GM19023 (cell line): ENCODE data around the gene CHD3.
"Not testable (repeated sequence)": the region's sequence is repeated elsewhere in the genome, so short reads cannot be mapped to it uniquely, and the experiment has no call there.

Experiments
- ATAC-seq: cut with Tn5 transposase; IDR thresholded peaks from one replicate; pipeline ENCODE4 v1.9.1; 2021; ENCODE audit warnings: mild to moderate bottlenecking, moderate library complexity; ENCODE audit not compliant: unreplicated experiment

The CHD3 gene

DNA sequence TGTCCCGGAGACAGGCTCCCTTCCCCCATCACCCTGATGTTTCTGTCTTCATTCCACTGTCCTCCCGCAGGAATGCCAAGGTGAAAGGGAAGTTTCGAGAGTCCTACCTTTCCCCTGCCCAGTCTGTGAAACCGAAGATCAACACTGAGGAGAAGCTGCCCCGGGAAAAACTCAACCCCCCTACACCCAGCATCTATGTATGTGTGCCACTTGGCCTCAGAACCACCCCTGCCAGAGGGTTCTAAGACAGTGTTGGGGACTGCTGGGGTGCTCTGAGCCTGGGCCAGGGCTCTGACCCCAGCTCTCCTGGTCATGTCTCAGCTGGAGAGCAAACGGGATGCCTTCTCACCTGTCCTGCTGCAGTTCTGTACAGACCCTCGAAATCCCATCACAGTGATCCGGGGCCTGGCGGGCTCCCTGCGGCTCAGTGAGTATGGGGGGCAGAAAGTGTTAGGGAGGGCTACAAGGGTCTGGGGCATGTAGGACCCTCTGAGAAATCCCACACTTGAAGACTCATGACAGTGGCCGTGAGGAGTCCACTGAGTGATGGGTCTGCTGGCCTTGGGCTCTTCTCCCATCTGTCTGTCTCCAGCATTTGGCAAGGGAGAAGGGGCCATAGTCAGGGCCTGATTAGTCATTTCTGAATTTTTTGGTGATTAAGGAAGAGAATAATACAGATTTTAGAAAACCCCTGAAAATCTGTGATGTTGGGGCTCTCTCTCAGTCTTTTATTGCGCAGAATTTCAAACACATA, 38.7 kb upstream of the CHD3 start:
- ATAC-seq: no peak

DNA sequence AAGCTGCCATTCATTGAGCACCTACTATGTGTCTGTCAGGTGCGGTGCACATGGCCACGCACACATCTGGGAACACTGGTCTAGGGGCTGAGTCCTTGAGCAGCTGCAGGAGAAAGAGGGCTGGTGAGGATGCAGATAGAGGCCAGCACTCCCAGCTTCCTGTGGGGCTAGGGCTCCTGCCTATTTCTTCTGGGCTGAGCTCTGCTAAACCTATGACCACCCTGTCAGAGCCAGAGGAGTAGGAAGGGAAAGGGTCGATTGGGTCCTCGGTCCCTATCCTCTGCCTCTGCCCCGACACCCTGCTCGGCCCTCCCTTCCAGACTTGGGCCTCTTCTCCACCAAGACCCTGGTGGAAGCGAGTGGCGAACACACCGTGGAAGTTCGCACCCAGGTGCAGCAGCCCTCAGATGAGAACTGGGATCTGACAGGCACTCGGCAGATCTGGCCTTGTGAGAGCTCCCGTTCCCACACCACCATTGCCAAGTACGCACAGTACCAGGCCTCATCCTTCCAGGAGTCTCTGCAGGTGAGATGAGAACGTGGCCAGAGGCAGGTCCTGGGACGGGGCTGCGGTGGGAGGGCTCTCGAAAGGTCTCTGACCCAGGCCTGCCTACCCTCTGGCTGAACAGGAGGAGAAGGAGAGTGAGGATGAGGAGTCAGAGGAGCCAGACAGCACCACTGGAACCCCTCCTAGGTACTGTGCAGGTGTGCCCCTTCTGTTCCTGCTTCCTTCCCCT, 37.7 kb upstream of the CHD3 start:
- ATAC-seq: no peak

DNA sequence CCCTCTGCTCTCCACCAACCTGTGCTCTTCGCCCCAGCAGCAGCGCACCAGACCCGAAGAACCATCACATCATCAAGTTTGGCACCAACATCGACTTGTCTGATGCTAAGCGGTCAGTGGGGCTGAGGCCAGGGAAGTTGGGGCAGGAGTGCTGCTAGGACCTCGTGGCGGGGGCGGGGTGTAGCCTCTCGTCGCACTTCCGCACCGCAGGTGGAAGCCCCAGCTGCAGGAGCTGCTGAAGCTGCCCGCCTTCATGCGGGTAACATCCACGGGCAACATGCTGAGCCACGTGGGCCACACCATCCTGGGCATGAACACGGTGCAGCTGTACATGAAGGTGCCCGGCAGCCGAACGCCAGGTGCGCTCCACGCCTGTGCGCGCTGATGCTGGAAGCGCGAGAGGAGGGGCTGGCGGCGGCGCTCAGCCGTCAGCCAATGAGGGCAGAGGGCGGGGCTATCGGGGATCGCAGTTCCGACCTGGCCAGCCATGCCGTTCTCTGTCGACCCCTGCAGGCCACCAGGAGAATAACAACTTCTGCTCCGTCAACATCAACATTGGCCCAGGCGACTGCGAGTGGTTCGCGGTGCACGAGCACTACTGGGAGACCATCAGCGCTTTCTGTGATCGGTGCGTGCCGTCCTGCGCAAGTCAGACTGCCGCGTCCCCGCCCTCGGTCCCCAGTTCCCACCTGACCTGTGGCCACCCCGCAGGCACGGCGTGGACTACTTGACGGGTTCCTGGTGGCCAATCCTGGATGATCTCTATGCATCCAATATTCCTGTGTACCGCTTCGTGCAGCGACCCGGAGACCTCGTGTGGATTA, 36.9 kb upstream of the CHD3 start:
- ATAC-seq: peak; percentile 84

DNA sequence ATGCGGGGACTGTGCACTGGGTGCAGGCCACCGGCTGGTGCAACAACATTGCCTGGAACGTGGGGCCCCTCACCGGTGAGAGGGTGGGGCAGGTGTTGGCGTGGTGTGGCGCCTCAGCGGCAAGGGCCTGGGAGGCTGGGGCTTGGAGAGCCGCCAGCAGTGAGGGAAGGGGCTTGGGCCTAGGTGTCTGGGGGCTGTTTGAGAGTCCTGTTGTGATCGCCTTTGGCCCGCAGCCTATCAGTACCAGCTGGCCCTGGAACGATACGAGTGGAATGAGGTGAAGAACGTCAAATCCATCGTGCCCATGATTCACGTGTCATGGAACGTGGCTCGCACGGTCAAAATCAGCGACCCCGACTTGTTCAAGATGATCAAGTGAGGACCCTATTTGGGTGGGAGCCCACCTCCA, 36.3 kb upstream of the CHD3 start:
- ATAC-seq: no peak

DNA sequence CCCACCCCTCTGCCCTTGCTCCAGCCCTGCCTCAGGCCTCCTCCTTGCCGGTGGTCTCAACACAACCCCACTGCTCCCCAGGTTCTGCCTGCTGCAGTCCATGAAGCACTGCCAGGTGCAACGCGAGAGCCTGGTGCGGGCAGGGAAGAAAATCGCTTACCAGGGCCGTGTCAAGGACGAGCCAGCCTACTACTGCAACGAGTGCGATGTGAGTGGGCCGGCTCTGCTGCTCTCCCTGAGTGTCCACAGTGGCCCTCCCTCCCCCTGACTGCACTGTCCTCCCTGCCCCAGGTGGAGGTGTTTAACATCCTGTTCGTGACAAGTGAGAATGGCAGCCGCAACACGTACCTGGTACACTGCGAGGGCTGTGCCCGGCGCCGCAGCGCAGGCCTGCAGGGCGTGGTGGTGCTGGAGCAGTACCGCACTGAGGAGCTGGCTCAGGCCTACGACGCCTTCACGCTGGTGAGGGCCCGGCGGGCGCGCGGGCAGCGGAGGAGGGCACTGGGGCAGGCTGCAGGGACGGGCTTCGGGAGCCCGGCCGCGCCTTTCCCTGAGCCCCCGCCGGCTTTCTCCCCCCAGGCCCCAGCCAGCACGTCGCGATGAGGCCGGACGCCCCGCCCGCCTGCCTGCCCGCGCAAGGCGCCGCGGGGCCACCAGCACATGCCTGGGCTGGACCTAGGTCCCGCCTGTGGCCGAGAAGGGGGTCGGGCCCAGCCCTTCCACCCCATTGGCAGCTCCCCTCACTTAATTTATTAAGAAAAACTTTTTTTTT, 35.5 kb upstream of the CHD3 start:
- no peak for ATAC-seq

DNA sequence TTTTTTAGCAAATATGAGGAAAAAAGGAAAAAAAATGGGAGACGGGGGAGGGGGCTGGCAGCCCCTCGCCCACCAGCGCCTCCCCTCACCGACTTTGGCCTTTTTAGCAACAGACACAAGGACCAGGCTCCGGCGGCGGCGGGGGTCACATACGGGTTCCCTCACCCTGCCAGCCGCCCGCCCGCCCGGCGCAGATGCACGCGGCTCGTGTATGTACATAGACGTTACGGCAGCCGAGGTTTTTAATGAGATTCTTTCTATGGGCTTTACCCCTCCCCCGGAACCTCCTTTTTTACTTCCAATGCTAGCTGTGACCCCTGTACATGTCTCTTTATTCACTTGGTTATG, 34.9 kb upstream of the CHD3 start:
- ATAC-seq: no peak

DNA sequence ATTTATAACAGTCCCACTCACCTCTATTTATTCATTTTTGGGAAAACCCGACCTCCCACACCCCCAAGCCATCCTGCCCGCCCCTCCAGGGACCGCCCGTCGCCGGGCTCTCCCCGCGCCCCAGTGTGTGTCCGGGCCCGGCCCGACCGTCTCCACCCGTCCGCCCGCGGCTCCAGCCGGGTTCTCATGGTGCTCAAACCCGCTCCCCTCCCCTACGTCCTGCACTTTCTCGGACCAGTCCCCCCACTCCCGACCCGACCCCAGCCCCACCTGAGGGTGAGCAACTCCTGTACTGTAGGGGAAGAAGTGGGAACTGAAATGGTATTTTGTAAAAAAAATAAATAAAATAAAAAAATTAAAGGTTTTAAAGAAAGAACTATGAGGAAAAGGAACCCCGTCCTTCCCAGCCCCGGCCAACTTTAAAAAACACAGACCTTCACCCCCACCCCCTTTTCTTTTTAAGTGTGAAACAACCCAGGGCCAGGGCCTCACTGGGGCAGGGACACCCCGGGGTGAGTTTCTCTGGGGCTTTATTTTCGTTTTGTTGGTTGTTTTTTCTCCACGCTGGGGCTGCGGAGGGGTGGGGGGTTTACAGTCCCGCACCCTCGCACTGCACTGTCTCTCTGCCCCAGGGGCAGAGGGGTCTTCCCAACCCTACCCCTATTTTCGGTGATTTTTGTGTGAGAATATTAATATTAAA, 34.4 kb upstream of the CHD3 start:
- ATAC-seq: no peak

DNA sequence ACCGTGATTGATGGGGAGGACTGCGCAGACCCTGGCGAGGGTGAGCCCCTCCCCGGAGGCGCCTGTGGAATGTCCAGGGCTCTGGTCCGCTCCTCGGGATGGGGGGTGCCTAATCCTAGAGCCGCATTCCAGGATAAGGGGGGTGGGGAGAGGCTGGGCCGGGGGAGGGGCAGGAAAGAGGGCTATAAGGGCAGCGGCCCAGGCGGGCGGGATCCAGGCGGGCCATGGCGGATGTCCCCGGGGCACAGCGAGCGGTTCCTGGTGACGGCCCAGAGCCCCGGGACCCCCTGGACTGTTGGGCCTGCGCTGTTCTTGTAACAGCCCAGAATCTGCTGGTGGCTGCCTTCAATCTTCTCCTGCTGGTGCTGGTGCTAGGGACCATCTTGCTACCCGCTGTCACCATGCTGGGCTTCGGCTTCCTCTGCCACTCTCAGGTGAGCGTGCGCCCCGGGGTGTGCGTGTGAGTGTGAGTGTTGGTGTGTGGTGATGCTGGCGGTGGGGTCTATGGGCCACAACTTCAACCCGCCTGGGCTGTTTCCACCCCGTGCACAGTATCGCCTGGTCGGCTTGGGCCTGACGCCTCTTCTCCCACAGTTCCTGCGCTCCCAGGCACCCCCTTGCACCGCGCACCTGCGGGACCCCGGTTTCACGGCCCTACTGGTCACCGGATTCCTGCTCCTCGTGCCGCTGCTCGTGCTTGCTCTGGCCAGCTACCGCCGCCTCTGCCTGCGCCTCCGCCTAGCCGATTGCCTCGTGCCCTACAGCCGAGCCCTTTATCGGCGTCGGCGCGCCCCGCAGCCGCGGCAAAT, 33.5 kb upstream of the CHD3 start, which contains the start of gene TMEM88:
TMEM88 (plus strand) TSS at position 216 of the 809 bp plus-strand sequence; CDS start at position 225, 9 bp downstream.
- ATAC-seq: no peak

DNA sequence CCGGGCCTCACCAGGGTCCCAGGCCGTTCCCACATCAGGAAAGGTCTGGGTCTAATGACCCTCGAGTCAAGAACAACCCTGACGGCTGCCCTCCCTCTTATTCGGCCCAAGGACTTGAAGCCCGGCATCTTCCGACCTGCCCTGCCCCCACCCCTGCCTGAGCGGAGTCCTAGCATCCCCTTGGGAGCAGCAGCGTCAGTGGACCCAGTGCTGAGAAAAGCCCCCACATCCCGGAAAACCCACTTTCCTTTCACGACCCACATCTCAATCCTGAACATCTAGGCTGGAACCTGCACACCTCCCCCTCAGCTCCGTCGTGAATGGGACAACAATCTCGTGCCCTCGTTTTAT, 33.0 kb upstream of the CHD3 start:
- no peak for ATAC-seq

DNA sequence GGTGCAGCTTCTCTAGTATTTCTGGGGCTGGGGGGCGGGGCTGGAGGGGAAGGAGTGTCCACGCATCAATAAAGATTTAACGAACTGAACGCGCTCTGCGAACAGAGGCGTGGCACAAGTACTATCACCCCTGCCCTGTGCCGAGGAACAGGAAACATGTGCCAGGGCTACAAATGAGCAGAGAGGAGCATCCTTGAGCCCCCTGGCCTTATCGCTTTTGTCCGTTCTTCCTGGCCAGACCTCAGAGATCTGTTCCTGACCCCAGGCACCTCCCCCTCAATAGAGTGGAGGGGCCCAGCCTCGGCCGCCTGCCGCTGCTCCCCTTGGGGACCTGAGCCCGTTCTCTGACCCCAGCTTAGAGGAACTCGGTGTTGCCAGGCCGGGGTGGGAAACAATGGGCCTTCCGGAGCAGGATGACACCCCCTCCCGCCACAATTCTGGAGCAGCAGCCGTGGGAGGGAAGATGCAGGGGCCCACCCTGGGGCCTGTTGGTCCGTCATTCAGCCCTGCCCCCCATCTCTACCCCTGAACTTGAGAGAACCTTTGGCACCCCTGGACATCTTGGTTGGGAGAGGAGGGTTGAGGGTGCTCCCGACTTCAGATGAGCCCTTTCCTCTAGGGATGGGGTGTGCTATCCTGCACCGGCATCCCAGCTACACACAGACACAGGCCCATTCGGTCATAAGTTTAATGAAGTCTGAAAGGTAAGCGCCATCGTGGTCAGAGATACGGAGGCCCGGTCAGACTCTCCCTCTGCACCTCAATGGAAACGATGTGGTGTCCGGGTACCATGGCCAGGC, 32.4 kb upstream of the CHD3 start:
- no peak for ATAC-seq

DNA sequence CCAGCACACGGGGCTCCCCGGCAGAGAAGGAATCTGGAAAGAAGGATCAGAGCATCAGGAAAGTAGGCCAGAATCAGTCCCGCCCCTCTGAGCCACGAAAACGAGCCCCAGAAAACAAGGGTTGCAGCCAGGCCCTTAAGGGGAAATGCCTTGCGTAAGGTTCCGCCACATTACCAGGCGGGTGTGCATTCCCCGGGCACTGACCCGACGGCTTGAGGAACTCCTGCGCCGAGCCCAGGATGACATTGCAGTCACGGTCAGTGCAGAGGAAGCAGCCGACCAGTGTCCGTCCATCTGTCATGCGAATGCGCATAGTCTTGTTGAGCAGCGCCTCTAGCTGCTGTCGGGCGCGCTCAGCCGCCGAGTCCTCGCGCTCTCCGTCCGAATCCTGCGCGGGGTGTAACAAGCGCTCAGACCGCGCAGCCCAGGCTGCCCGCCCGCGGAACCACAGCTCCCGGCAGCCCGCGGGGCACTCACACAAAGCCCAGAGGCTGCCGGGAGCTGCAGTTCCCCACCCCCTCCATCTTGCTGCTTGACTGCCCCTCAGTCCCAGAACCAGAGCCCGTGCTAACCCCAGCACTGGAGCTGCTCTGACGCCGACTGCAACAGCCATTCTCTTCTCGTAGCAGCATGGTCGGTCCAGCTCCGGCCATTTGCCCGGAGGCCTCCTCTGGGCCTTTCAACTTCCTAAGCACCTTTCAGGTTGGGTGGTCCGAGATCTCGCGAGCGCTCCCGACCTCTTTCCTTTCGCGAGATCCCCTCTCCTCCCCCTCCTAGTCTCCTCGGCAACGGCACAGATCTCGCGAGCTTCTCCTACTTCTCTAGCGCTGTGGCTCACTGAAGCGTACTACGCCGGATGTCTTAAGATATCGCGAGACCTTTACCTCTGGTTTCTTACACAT, 31.5 kb upstream of the CHD3 start, which contains the start of gene NAA38:
NAA38 (minus strand) TSS at position 749 of the 902 bp plus-strand sequence; CDS start at position 653, 96 bp downstream.
- ATAC-seq: peak; percentile 79

DNA sequence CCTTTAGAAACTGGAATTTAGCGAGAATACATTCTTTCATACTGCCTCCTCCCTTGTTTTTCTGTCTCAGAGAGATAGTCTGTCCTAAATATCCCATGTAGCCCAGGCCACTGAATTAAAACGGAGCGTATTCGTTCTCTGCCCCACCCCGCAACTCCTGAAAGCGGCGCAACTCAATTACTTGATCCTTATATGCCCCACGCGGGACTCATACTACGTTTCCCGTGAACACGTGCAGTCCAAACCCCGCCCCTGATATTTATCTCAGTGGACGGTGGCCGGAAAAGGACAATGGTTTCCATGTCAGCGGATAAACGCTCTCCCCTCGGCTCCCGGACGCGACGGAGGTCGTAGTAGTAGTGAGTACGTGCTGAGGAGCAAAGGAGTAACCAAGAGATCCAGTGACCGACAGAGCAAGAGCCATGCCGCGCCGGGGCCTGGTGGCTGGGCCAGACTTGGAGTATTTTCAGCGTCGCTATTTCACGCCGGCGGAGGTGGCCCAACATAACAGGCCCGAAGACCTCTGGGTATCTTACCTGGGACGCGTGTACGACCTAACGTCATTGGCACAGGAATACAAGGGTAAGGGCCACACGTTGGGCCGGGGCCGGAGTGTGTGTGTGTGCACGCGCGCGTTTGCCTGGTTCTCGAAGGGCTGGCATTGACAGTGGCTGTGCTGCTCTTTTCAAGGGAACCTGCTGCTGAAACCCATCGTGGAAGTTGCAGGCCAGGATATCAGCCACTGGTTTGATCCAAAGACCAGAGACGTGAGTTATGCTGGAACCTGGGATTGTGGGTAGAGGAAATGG, 30.7 kb upstream of the CHD3 start, which contains the start of gene CYB5D1:
CYB5D1 (plus strand) TSS at position 291 of the 809 bp plus-strand sequence; CDS start at position 423, 132 bp downstream.
- peak; percentile 39 for ATAC-seq

DNA sequence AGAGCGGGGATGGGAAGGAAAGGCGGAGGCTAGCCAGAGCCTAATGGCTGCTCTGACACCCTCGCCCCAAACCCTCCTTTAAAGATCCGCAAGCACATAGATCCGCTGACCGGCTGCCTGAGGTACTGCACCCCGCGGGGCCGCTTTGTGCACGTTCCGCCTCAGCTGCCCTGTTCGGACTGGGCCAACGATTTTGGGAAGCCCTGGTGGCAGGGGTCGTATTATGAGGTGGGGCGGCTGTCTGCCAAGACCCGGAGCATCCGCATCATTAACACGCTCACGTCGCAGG, 30.1 kb upstream of the CHD3 start:
- ATAC-seq: no peak

DNA sequence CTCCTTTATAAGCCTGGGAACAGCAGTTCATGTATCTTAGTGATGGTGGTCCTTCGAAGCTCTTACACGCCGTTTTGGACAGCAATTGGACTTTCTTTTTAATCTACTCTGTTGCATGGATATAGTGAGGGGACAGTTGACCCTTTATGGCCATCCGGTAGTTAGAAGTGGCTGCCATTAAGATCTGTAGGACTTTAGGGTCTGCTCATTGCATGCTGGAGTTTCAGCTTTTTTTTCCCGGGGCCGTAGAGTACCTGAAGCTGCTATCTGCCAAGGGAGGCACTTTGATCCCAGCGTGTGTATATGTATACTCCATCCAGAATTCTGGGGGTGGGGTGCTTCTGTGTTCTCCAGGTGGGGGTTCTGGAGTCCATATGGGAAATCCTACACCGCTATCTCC, 29.6 kb upstream of the CHD3 start:
- no peak for ATAC-seq

DNA sequence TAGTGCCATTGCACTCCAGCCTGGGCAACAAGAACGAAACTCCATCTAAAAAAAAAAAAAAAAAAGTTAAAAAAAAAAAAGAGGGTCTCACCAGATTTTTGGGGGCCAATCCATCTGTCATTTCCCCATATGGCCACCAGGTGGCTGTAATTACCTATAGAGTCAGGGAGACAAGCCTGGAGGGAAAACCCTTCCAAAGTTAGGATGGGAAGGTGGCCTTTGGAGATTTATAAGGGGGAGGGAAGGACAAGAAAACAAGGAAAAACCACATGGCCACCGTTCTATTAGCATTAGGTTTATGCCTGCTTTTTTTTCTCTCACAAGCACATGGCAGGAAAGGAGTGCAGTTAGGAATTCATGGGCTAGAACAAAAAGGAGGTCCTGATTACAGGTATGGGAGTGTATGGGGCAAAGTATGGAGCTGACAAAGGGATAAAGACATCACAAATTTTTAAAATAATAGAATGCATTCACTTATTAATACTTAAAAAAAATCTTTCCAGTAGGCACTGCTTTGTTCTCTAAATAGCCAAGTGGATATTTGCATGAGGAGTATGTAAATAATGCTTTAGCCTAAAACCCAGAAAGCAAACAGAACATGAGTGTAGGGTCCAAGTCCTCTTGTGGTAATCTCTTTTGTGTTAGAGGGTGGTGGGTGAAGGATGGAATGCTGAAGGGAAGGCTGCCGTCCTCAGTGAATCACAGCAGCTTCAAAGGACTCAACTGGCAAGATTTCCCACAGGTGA, 25.7 kb upstream of the CHD3 start:
- ATAC-seq: no peak

DNA sequence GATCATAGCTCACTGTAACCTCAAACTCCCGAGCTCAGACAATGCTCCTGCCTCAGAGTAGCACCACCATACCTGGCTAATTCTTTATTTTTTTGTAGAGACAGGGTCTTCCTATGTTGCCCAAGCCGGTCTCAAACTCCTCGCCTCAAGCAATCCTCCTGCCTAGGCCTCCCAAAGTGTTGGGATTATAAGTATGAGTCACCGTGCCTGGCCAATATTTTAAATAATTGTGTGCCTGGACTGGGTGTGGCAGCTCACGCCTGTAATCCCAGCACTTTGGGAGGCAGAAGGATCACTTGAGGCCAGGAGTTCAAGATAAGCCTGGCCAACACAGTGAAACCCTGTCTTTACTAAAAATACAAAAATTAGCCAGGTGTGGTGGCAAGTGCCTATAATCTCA, 24.2 kb upstream of the CHD3 start:
- not testable (repeated sequence) for ATAC-seq
